Measurements from ENCODE around the gene LATS2. TPM values are rescaled to one million over a fixed set of nuclear protein-coding genes. Genes with fewer than 3 reads are reported as not detected.
"Not testable (repeated sequence)": the region's sequence is repeated elsewhere in the genome, so short reads cannot be mapped to it uniquely, and the experiment has no call there.

Gene LATS2
- total RNA-seq, 1 donor from 2014 or later, result 31.3 TPM

DNA sequence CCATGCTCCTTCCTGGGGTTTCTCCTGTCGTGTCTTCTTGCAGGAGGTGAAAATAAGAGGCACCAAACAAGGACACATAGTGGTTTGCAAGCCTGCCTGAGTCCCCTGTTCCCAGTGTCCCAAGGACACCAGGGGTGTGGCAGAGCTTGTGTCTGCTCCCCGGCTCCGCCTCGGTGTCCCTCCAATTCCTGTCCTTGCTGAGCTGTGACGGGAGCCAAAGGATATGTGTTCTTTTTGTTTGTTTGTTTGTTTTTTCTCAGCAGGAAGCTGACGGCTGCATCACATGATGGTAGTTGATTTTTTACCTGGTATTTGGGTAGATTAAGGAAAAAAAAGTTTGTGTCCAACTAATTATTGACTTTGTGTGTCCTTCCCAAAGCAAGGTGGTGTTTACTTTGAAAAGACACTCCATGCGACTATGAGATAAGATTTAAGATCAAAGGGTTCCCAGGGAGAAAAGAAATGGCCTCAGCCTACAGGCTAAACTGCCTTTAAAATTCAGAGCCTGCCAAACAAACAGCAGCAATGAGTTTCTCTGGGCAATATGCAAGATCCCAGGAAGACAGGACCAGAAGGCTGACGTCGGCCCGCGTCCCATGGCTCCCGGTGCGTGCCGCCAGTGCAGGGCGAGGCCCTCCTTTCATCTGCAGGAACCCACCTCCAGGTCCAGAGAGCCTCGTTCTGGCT, 108.0 kb downstream of the LATS2 start:
- no peak for DNase-seq

DNA sequence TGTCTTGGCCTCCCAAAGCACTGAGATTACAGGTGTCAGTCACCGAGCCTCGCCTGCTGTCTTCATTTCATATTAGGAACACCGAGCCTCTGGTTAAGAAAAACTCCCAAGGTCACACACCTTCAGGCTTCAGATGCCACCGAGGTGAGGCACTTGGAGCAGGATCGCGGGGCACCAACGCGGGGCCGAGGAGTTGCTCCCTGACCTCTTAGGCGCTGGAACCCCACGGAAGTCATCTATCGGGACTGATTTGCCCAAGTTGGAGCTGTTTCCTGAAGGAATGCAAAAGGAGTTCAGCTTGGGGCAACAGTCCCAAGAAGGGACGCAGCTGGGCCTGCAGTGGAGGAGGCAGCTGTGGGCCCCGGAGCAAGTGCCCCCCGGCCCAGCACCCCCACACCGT, 108.5 kb downstream of the LATS2 start:
- no peak for DNase-seq

DNA sequence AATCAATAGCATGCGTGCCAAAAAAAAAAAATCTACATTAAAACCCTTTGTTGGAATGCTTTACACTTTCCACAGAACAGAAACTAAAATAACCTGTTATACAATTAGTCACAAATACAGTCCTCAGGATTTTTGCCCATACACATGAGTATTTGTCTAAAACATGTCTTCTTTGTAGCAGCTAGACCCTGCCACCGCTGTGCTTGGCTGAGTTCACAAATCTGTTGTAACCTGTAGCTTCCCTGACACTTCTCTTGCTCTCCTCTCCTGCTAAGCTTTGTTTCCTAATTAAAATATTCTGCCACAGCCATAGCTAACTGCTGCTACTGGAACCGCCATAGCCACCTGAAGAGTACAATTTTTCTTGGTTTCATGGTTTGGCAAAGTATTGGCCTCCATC, 113.4 kb downstream of the LATS2 start:
- DNase-seq, result not testable (repeated sequence)

DNA sequence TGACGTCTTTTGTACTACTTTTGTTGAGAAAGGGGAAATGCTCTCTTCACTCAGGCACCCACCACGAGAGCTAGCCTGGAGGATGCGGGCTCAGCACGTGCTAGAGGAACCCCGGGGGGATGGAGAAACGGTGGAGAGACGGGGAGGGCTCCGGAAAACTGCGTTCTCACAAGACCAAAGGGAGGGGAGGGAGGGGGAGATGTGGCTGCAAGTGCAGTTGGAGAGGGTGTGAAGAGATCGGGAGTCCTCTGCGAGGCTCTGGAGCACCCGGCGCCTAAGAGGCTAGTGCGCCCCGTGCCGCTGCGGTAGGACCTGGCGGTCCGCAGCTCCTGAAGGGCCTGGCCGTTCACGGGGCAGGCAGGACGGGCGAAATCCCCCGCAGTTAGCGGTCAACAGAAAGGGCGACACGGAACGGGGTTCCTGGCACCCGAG, 115.4 kb downstream of the LATS2 start:
- DNase-seq, result peak; percentile 32

DNA sequence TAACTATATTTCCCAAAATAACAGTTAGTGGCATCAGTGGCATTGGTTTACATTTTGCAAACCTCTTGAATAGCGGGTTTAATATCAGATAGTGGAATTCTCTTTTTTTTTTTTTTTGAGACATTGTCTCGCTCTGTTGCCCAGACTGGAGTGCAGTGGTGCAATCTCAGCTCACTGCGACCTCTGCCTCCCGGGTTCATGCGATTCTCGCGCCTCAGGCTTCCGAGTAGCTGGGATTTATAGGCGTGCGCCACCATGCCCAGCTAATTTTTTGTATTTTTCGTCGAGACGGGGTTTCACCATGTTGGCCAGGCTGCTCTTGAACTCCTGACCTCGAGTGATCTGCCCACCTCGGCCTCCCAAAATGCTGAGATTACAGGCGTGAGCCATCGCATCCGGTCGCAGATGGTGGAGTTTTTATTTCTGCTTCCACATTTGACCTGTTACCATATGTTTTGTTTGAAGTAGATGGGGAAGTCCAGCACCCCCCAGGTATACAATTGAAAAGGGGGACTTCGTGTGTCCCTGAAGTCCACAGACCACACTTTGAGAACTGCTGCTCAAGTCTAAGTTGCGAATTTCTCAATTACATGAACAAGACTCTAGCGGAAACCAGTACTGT, 118.3 kb downstream of the LATS2 start:
- no peak for DNase-seq

DNA sequence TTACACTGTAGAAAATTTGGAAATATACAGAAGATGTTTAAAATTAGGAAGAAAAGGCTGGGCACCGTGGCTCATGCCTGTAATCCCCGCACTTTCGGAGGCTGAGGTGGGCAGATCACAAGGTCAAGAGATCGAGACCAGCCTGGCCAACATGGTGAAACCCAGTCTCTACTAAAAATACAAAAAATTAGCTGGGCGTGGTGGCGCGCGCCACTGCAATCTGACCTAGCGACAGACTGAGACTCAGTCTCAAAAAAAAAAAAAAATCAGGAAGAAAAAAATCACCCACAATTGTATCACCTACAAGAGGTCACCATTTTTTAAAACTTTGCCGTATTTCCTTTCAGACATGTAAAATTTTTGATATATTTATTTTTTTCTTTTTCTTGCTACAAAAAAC, 120.9 kb downstream of the LATS2 start:
- DNase-seq, result not testable (repeated sequence)

DNA sequence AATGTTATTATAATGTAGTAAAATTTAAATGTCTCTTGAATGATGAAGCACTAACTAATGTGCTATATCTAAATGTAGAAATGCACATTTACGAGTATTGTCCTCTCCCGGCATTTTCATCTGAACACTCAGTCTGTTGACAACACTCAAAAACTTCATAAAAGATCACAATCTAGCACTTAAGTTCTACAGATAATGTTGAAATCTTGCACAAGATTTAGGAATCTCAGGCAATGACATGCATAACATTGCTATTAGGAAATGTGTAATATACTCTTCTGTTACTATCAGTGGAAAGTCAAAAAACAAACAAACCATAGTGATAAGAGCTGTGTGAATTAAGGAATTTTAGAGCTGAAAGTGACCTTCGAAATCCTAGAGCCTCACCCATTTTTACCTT, 121.3 kb downstream of the LATS2 start:
- no peak for DNase-seq

DNA sequence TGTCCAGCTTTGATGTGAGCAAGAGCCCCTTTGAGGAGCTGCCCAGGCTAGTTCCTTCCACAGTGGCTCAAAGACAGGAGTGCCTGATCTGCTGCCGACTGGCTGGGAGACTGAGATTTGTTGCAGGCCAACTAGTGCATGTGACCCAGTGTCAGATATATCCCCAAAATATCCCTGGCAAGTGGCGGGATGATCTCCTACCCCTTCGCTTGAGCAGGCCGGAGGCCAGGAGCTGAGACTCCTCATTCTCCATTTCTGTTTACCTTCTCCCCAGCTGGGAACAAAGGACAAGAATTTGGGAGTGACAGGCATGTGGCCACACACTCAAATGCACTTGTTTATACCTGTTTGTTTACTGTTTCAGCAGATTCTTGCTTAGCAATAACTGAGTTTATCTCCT, 121.7 kb downstream of the LATS2 start:
- DNase-seq, result no peak

DNA sequence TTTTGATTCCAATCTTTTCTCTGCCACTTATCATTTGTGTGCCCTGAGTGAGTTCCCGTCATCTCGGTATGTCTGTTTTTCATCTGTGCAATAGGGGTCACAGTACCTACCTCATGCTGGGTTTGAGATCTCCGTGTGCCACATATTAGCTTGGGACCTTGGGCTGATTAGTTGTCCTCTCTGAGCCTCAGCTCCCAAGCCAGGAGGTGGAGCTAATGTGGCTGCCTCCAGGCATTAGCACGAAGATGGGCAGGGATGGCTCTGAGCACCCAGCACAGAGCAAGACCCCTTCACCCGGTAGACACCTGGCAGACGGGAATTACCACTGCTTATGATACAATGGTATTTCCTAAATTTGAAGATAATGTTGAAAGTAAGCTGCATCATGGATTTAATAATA, 123.1 kb downstream of the LATS2 start:
- no peak for DNase-seq

DNA sequence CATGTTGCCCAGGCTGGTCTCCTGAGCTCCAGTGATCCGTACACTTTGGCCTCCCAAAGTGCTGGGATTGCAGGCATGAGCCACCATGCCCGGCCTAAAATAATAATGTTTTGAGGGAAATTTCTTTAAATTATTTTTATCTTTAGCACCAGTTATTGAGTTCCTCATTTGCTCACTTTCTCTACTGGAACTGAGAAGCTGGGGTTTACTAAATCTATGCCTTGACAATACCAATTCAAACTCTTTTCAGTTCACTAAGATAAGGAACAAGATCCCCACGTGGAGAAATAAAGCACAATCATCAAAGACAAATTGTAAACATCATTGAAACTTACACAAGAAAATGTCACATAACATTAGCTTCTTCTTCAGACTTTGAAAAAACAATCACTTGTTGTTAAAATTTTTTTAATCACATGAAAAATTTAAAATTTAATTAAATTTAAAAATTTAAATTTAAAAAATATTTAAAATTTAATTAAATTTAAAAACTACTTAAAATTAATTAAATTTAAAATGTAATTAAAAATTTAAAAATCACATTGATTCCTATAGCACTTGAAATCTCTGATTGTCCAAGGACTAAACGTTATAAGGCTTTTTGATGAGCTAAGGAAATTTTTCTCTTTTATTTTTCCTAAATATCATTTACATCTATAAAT, 133.7 kb downstream of the LATS2 start:
- no peak for DNase-seq

DNA sequence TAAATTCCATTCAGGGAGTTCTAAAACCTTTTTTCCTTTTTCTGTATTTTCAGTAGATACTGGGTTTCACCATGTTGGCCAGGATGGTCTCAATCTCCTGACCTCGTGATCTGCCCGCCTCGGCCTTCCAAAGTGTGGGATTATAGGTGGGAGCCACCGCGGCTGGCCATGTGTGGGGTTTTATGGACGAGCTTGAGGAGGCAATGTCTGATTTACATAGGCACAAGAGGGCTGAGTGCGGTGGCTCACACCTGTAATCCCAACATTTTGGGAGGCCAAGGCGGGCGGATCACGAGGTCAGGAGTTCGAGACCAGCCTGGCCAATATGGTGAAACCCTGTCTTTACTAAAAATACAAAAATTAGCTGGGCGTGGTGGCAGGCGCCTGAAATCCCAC, 136.0 kb downstream of the LATS2 start:
- not testable (repeated sequence) for DNase-seq

DNA sequence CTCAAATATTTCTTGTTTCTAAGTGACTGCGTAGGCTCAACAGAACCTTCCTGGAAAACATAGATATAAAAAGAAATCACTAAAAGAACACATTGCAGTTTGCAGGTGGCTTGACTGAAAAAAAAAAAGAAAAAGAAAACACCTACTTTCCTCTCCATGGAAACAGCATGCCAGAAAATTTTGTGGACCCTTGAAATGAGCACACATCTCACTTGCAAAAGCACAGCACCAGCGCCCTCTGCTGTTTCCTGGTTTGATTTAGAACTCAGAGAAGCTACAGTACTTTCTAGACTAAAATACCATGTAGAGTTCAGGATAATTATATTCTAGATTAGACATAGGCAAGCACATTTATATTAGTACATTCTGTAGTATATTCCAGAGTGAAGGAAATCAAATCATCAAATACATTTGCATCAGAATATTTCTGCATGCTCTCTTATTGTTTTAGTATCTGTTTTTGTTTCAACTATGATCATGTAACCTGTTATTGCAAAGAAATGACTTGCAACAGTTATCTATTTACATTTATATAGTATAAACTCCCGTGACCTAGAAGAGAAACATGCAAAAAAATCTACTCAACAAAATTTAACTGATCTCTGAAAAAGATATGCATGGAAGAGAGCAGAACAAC, 136.5 kb downstream of the LATS2 start:
- peak; percentile 93 for DNase-seq

DNA sequence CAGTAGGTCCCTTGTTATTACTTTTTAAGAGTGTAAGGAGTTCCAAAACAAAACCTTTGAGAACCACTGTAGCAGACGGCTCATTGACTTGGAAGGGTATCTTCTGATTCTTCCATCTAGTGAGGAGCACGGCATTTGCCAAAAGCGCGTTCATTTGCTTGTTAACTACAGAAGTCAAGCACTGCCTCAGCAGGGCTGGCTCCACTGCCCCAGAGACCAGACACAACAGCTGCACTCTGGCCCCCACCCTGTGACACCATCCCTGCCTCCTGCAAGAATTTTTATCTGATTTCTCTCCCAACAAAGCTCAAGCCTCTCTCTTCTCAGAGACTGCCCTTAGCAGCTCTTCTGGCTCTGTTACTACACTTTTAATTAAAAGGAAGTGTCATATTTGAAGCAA, 138.1 kb downstream of the LATS2 start:
- no peak for DNase-seq

Other genes with a start within 250 kb of the LATS2 start
- 27.9 and 38.5 TPM in 2 replicates for gene XPO4, start 158.8 kb downstream of the LATS2 start, total RNA-seq
- 46.3 and 53.9 TPM in 2 replicates for gene SAP18, start 78.5 kb upstream of the LATS2 start, total RNA-seq
- 6.4 and 7.5 TPM in 2 replicates for gene SKA3, start 115.0 kb upstream of the LATS2 start, total RNA-seq
- 25.9 and 26.3 TPM in 2 replicates for gene MRPL57, start 115.1 kb upstream of the LATS2 start, total RNA-seq